GM19240 (cell line): ENCODE data around the gene NMU.
"Not testable (repeated sequence)": the region's sequence is repeated elsewhere in the genome, so short reads cannot be mapped to it uniquely, and the experiment has no call there.

Experiments
- DNase-seq: peaks from one replicate; pipeline ENCODE4 v3.0.0; 2011; ENCODE audit warnings: low spot score; ENCODE audit not compliant: insufficient read length

Gene NMU

DNA sequence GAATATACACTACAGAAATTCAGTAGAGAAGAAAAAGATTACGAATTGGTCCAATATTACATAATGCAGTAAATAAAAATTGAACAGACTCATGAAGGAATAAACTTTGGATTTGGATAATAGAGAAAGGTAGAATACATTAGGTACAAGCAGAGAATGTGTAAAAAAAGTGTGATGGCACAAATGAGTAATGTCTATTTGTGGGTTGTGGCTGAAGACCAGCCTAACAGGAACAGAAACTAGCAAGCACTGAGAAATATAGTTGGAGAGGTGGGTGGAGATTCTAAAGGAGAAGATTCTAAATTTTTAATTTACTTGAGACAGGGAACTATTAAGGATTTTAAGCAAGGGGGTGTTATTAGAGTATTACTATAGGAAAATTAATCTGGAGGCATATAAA, 74.2 kb downstream of the NMU start:
- DNase-seq, result no peak

DNA sequence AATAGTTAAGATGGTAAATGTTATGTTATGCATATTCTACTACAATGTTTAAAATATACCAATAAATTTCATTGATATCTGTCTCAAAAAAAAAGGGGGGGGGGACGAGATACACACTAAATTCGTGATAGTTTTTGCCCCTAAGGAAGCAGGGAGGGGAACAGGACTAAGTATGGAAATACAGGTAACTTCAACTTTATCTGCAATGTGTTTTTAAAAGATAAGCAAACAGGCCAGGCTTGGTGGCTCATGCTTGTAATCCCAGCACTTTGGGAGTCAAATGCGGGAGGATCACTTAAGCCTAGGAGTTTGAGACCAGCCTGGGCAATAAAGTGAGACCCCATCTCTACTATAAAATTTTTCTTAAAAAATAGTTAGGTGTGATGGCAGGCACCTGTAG, 76.0 kb downstream of the NMU start:
- DNase-seq, result no peak

DNA sequence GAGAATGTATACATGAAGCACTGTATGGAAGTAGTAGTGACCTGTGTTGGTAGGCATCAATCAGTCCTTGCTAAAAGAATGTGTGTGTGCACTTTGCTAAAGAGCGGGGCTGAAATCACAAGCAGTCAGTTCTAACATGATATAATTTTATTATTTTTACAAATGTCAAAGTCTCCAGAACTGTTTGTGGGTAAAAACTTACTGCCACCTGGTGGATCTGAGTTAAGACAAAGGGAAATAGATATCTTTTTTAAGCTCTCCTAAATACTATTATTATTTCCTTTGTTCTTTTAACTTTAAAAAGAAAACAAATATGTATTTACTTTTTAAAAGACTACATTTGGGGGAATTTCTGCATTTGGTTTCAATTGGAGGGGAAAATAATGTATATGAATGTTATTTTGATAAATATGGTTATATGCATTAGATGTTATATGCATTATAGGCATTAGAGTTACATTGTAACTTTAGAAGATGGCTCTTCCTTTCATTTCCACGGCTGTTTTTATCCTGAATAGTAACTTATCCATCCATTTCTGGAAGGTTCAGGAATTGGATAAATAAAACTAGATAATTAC, 81.6 kb downstream of the NMU start:
- no peak for DNase-seq

DNA sequence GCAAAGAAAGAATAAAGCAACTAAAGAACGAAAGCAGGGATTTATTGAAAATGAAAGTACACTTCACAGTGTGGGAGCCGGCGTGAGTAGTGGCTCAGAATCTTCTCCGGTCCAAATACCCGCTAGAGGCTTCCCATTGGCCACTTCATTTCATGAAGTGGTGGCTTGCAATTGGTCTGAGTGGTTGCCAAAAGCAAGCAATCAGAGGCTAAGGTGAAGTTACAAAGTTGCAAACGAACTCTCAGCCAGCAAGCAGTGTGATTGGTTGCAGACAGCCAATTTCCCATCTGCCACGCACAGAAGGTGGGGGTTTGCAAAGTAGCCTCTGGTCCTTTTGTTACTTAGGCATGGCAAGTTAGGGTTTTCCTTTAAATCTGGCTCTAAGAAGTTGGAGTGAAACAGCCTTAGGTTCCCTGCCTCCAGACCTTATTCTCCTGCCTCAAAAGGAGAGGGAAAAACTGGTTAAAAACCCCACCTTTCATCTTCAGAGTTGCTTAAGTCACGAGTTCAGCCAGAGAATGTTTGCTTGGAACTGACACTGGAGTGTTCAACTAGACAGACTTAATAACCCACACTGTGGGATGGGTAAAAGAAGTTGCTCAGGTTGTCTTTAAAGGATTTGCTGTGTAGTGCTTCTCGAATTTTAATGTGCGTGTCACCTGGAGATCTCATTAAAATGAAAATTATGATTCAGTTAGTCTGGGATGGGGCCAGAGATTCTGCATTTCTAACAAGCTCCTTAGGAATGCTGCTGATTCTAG, 82.5 kb downstream of the NMU start:
- DNase-seq, result no peak

DNA sequence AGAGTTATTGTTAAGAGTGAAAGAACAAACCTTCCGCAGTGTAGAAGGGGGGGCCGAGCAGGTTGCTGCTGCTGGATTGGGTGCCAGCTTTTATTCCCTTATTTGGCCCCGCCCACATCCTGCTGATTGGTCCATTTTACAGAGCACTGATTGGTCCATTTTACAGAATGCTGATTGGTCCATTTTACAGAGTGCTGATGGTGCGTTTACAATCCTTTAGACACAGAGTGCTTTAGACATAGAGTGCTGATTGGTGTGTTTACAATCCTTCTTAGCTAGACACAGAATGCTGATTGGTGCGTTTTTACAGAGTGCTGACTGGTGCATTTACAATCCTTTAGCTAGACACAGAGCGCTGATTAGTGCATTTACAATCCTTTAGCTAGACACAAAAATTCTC, 84.1 kb downstream of the NMU start:
- DNase-seq, result not testable (repeated sequence)

DNA sequence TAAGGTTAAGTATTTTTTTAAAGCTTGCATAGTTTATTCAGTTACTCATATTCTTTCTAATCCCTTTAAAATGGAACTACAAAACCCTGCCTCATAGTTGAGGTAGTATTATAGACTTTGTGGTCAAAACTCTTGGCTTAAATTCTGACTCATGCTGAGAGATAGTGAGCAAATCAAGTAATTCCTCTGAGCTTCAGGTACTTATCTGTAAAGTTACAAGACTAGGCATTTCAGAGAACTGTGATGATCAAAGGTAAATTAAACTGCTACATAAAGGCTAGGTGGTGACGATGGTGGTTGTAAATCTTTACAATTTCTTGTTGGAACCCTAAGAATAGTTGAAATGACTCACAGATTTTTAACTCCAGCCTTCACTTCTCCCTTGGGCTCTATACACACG, 86.2 kb downstream of the NMU start:
- no peak for DNase-seq

DNA sequence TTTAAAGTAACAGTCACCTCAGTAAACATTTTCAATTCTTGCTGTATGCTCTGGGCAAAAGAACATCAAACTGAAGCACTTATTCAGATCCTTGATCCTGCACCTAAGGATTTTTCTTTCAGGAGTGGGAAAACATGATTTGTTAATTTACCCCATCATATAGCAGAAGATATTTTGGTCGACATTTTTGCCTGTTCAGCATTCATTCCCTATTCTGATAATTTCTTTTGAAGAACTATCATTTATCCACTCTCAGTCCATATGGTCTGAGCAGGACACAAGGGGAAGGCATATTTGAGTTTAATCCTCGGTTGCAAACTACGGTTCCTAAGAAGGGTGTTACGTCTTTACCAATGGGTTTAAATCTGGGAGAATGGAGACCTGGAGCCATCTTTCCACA, 88.2 kb downstream of the NMU start:
- no peak for DNase-seq

DNA sequence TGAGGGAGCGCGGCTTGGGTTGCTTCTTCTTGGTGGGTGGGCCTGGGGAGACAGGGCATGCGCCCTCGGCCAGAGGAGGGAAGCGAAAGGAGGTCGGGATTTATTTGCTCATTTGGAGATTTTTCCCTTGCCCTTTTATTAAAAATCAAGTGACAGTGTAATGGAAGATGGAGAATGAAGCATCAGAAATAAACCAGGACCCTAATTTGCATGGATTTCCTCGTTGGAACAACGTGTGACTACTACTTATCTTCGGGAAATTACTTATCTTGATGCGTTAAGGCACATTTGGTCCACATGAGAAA, 88.7 kb downstream of the NMU start:
- no peak for DNase-seq

DNA sequence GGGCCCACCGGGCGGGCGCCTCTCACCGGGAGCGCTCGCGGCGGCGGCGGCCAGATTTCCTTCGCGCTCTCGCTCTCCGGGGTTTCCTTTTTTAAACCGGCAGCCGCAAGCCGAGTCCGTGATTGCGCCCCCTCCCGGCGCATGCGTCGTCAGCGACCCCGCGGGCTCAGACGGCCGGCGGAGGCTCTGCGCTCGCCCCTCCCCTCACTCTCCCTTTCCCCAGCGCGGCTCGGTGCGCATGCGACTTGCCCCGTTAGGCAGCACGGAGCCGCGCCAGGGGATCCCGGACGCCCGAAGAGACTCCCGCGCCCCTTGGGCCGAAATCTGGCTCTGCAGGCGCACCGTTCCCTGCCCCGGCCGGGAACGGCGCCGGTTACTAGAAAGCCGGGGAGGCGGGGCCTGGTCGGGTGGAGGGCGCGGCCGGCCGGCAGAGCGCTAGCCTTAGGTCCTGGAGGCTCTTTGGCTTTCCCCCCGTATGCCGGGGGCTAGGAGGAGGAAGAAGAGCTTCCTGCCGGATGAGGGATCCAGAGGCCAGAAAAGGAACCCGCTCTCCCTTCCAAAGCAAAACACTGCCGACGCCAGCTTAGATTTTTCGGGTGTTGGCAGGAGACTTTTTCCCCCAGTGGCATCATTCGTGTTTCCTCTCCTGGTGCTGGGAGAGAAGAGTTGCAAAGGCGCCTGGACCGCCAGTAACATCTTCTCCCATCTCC, 89.2 kb downstream of the NMU start, which contains the start of gene CLOCK:
TSS of gene CLOCK (minus strand) at position 154 of the 710 bp plus-strand sequence. CDS start 64,124 bp downstream, outside the sequence.
- DNase-seq, result peak; percentile 48

DNA sequence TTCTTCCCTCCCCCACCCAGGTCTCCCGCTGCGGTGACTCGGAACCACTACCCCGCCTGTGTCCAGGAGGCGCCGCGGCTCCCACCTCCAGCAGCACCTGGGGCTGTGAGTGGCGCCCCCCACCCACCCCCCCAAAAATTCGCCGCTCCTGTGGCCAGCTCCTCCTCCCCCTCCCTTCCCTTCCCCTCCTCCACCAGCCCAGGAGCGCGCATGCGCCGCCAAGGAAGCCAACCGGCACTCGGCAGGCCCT, 89.7 kb downstream of the NMU start:
- no peak for DNase-seq

DNA sequence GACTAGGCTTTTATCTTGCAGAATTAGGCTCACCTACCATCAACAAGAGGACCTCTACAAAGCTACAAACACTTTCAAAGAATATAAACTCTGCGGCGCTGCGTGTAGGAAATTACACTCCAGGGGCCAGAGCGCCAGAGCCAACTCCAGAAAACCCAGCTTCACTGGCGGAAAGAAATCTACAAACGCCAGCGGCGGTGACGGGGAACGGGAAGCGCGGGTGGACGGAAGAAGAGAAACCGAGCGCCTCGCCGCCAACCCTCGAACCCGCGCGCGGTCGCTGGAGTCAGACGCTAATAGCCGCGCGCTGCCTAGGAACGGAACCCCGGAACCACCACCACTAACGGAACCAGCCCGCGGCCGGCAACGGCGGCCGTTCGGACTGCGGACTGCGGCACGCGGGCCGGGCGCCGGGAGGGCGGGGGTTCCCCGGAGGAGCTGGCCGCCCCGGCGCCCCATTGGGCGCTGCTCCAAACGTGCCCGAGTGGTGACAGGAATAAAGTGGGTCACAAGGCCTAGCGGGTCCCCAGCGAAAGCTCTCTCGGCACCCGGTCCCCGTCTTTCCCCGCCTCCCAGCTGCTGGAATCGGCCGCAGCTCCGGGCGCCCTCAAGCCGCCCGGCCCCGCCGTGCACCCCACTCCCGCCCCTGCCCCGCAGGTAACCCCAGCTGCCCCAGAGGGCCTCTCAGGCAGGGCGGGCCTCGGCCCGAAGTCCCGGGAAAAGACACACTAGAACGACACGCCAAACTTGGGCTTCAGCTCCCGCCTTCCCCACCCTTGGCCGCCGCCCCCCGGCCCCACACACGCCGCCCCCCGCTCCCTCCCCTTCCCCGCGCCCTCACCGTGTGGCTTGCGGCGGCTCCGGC, 90.2 kb downstream of the NMU start:
- peak; percentile 16 for DNase-seq
